Measurements from ENCODE around the gene ARHGAP45.
A peak's percentile ranks its signal among the peaks of the same experiment; 100 is the strongest.

The ARHGAP45 gene

GRCh38 chr19:1070931-1071791 is 4.2 kb downstream of the ARHGAP45 start:
- no peak for DNase-seq (ENCODE audit: low read depth in 2 of 2)

- DNase-seq (ENCODE audit: low read depth in 2 of 2): no peak
Observed at GRCh38 chr19:1072371-1073015, 5.5 kb downstream of the ARHGAP45 start.

- DNase-seq (ENCODE audit: low read depth in 2 of 2): no peak
Observed at GRCh38 chr19:1073063-1073955, 6.3 kb downstream of the ARHGAP45 start.

- DNase-seq (ENCODE audit: low read depth in 2 of 2): no peak
Observed at GRCh38 chr19:1073956-1074517, 7.1 kb downstream of the ARHGAP45 start.

- peak; percentile 74 to 78 for DNase-seq (ENCODE audit: low read depth in 2 of 2)
Observed at GRCh38 chr19:1074544-1075283, 7.7 kb downstream of the ARHGAP45 start.

GRCh38 chr19:1076046-1076386 is 9.0 kb downstream of the ARHGAP45 start:
- DNase-seq (ENCODE audit: low read depth in 2 of 2): no peak

- DNase-seq (ENCODE audit: low read depth in 2 of 2): peak; percentile 80 to 88
Observed at GRCh38 chr19:1076951-1077350, 10.0 kb downstream of the ARHGAP45 start.

GRCh38 chr19:1079566-1080111 is 12.7 kb downstream of the ARHGAP45 start:
- DNase-seq (ENCODE audit: low read depth in 2 of 2): peak; percentile 71 to 80

- no peak for DNase-seq (ENCODE audit: low read depth in 2 of 2)
Observed at GRCh38 chr19:1080360-1081161, 13.6 kb downstream of the ARHGAP45 start.

GRCh38 chr19:1081301-1082164 is 14.6 kb downstream of the ARHGAP45 start:
- DNase-seq (ENCODE audit: low read depth in 2 of 2): no peak

GRCh38 chr19:1082165-1082927 is 15.4 kb downstream of the ARHGAP45 start:
- peak; percentile 81 to 86 for DNase-seq (ENCODE audit: low read depth in 2 of 2)

GRCh38 chr19:1082928-1083816 is 16.2 kb downstream of the ARHGAP45 start:
- DNase-seq (ENCODE audit: low read depth in 2 of 2): no peak

GRCh38 chr19:1084024-1084868 is 17.3 kb downstream of the ARHGAP45 start:
- no peak for DNase-seq (ENCODE audit: low read depth in 2 of 2)

- no peak for DNase-seq (ENCODE audit: low read depth in 2 of 2)
Observed at GRCh38 chr19:1085053-1085658, 18.2 kb downstream of the ARHGAP45 start.

GRCh38 chr19:1085676-1086442 is 18.9 kb downstream of the ARHGAP45 start:
- DNase-seq (ENCODE audit: low read depth in 2 of 2): no peak

All from stimulated activated CD4-positive, alpha-beta T cell treated with anti-CD3 and anti-CD28 coated beads, Interleukin-4, amount 100 ng/mL, for 48 hours (primary cell).